K562 (cell line): Measurements from ENCODE around the gene RAD51AP1. TPM values are rescaled to one million over a fixed set of nuclear protein-coding genes. Genes with fewer than 3 reads are reported as not detected.

Experiments used
- ATAC-seq: fragments of 200-7000 bp; cut with Tn5 transposase; 3 replicates; pipeline ENCODE4 v1.9.1; 2020; ENCODE audit warnings: moderate library complexity
- BruUV-seq: library from RNA; stranded (reverse); fragments of 400-500 nt; replicated peaks from 2 replicates; lab custom pipeline; 2021; lab: Mats Ljungman, UMichigan
- CTCF ChIA-PET: fragments of 300-600 bp; formaldehyde crosslinking; extraction: SDS; loops from one replicate; lab custom pipeline; 2021; ENCODE audit warnings: low intra/inter-chr PET ratio; lab: Yijun Ruan, JAX
- POLR2A ChIA-PET: fragments of 300-600, 350-650 bp; sonication (Branson Sonifier 250); formaldehyde crosslinking; extraction: SDS; loops from one replicate; lab custom pipeline; 2021; ENCODE audit warnings: antibody characterized with exemption, inconsistent platforms; lab: Yijun Ruan, JAX
- DNase-seq, 4 experiments: peaks; one replicate each; pipeline versions ENCODE4 v3.0.0 to v3.0.0-alpha.2; 2011 to 2018; ENCODE audit warnings: low spot score in 3 of 4, mixed read lengths in 3 of 4; ENCODE audit errors: extremely low read depth in 1 of 4
- FAIRE-seq: peaks from 2 replicates; lab custom pipeline; 2011; peaks lifted over from hg19 to GRCh38; lab: Jason Lieb, UNC
- H2AFZ ChIP-seq: 2 replicates; pipeline ENCODE4 v1.6.0; 2011; ENCODE audit warnings: low read depth, low read length, control low read depth, inconsistent platforms
- H3K27ac ChIP-seq: fragments of 200-600 bp; 3 replicates; pipeline ENCODE4 v1.8.0; 2011; ENCODE audit warnings: low read depth, mild to moderate bottlenecking, control low read depth, inconsistent platforms, low read length, moderate library complexity, mixed read lengths; ENCODE audit errors: extremely low read depth
- H3K27me3 ChIP-seq, 2 experiments: fragments of 300-600 bp in 1 of 2; 2 replicates in 1 of 2; 3 replicates in 1 of 2; pipeline versions ENCODE4 v1.6.0 to v1.8.0; 2011; ENCODE audit warnings: inconsistent platforms in 2 of 2, low read length in 2 of 2, mild to moderate bottlenecking in 1 of 2, mixed read lengths in 1 of 2, moderate library complexity in 1 of 2; ENCODE audit not compliant: control insufficient read depth in 2 of 2, insufficient read depth in 2 of 2
- H3K36me3 ChIP-seq: fragments of 300-600 bp; 3 replicates; pipeline ENCODE4 v1.8.0; 2011; ENCODE audit warnings: mild to moderate bottlenecking, low read length, inconsistent platforms; ENCODE audit not compliant: control insufficient read depth, insufficient read depth
- H3K4me1 ChIP-seq, 2 experiments: fragments of 200-600 bp in 1 of 2; replicated peaks in 1 of 2; 2 replicates in 1 of 2; 3 replicates in 1 of 2; pipeline versions ENCODE4 v1.5.1 to v1.8.0; 2011; ENCODE audit warnings: inconsistent platforms in 2 of 2, low read length in 2 of 2, mild to moderate bottlenecking in 1 of 2, mixed read lengths in 1 of 2, moderate library complexity in 1 of 2; ENCODE audit not compliant: control insufficient read depth in 2 of 2, insufficient read depth in 2 of 2
- H3K4me2 ChIP-seq: 2 replicates; pipeline ENCODE4 v1.6.1; 2011; ENCODE audit warnings: low read length, control low read depth, inconsistent platforms, mixed read lengths; ENCODE audit not compliant: insufficient read depth
- H3K4me3 ChIP-seq: fragments of 200-600 bp; sonication (generic), shearing (Covaris generic); 2 replicates; pipeline ENCODE4 v1.5.1; 2016; ENCODE audit warnings: control low read depth, inconsistent platforms
- H3K79me2 ChIP-seq: fragments of 200-600 bp; 3 replicates; pipeline ENCODE4 v1.8.0; 2011; ENCODE audit warnings: low read length, inconsistent platforms; ENCODE audit not compliant: control insufficient read depth, insufficient read depth
- H3K9ac ChIP-seq, 2 experiments: 2 replicates each; pipeline versions ENCODE4 v1.6.0 to v1.6.1; 2011; ENCODE audit warnings: low read depth in 2 of 2, low read length in 2 of 2, control low read depth in 1 of 2, inconsistent platforms in 1 of 2, mild to moderate bottlenecking in 1 of 2, mixed read lengths in 1 of 2; ENCODE audit not compliant: insufficient read depth in 1 of 2
- H3K9me1 ChIP-seq: one replicate; pipeline ENCODE4 v1.6.0; 2011; ENCODE audit warnings: inconsistent platforms, mild to moderate bottlenecking, low read length, moderate library complexity; ENCODE audit not compliant: control insufficient read depth, insufficient read depth
- H3K9me3 ChIP-seq: replicated peaks from 2 replicates; pipeline ENCODE4 v1.5.1; 2011; ENCODE audit warnings: low read depth, low read length, inconsistent platforms; ENCODE audit not compliant: control insufficient read depth, insufficient read depth
- H4K20me1 ChIP-seq: replicated peaks from 2 replicates; pipeline ENCODE4 v1.6.1; 2011; ENCODE audit warnings: low read length, inconsistent platforms, mixed read lengths; ENCODE audit not compliant: control insufficient read depth, insufficient read depth
- IRF2 ChIP-seq: sonication (generic); formaldehyde crosslinking; IDR thresholded peaks from 2 replicates; pipeline ENCODE4 v1.8.1; 2022; ENCODE audit warnings: mild to moderate bottlenecking, missing genetic modification reagents
- MEF2A ChIP-seq: IDR thresholded peaks from 2 replicates; pipeline ENCODE4 v1.6.1; 2011; ENCODE audit warnings: low read depth, mild to moderate bottlenecking, low read length, moderate library complexity; ENCODE audit not compliant: control insufficient read depth
- MYC ChIP-seq, 2 experiments: fragments of 250-450 bp in 1 of 2; sonication (Bioruptor Pico) in 1 of 2; IDR thresholded peaks; 2 replicates each; pipeline versions ENCODE4 v1.5.1 to v1.6.1; 2012 to 2021; ENCODE audit warnings: low read depth in 2 of 2, borderline replicate concordance in 1 of 2, improper control_type of control experiment in 1 of 2, low read length in 1 of 2, mild to moderate bottlenecking in 1 of 2, moderate library complexity in 1 of 2
- NELFE ChIP-seq: IDR thresholded peaks from 2 replicates; pipeline ENCODE4 v1.6.1; 2011; ENCODE audit warnings: mild to moderate bottlenecking; ENCODE audit not compliant: insufficient read depth, insufficient read length
- NFIC ChIP-seq: fragments of 450-650 bp; IDR thresholded peaks from 2 replicates; pipeline ENCODE4 v1.6.1; 2017; ENCODE audit warnings: mild to moderate bottlenecking, inconsistent platforms
- RBM39 ChIP-seq: fragments of 200-400 bp; formaldehyde crosslinking; optimal IDR thresholded peaks from 2 replicates; pipeline ENCODE3; 2018; ENCODE audit warnings: low read depth, low read length
- ZBED1 ChIP-seq: IDR thresholded peaks from 2 replicates; pipeline ENCODE4 v1.6.1; 2014
- ZNF217 ChIP-seq: sonication (generic); formaldehyde crosslinking; IDR thresholded peaks from 2 replicates; pipeline ENCODE4 v1.8.0; 2022; ENCODE audit warnings: mild to moderate bottlenecking, missing genetic modification reagents
- ZNF24 ChIP-seq: fragments of 450-650 bp; IDR thresholded peaks from 2 replicates; pipeline ENCODE4 v1.6.1; 2016
- ZNF639 ChIP-seq, 2 experiments: fragments of 200-800 bp in 1 of 2; sonication (Bioruptor generic) in 1 of 2; sonication (generic) in 1 of 2; formaldehyde crosslinking in 1 of 2; IDR thresholded peaks in 1 of 2; conservative IDR thresholded peaks in 1 of 2; 2 replicates each; pipeline versions ENCODE4 v1.5.0 to v1.6.1; 2016 to 2020; ENCODE audit warnings: missing compliant biosample characterization in 1 of 2, missing genetic modification characterization in 1 of 2, missing genetic modification reagents in 1 of 2
- WGBS: fragments of 100-300 bp; shearing (Covaris generic); methylation state at CpG from one replicate; pipeline ENCODE4 v1.1.6; 2016; ENCODE audit warnings: low coverage, mixed read lengths; ENCODE audit not compliant: insufficient coverage; ENCODE audit errors: missing lambda C conversion rate; 5-methylcytosine and 5-hydroxymethylcytosine counted together
- in situ Hi-C: fragments of 300-500 bp; cut with MboI; formaldehyde crosslinking; loops from 4 replicates; pipeline ENCODE4 v1.15.0; 2018; ENCODE audit warnings: inconsistent platforms, mixed read lengths
- intact Hi-C: fragments of 100-400 bp; cut with micrococcal nuclease; formaldehyde crosslinking; loops from 2 replicates; pipeline ENCODE4 v1.14.2; 2022
- polyA plus RNA-seq, 8 experiments: library from polyadenylated mRNA; depleted of rRNA in 4 of 8; stranded (reverse) in 5 of 8; unstranded in 3 of 8; fragments of >200 nt; fragmentation: Nextera tagmentation in 2 of 8; fragmentation: Illumina TruSeq in 1 of 8; extraction: Ambion mirVana in 2 of 8; extraction: Trizol in 1 of 8; gene quantifications; 2 replicates each; pipeline versions ENCODE4 v1.2.1 to v1.2.3, GENCODE V29; 2011 to 2014; ENCODE audit warnings: inconsistent platforms in 1 of 8, missing spikeins in 1 of 8
- total RNA-seq, 7 experiments: library from RNA; depleted of rRNA in 6 of 7; stranded (reverse); fragments of >200 nt in 6 of 7; fragmentation: Illumina TruSeq in 2 of 7; extraction: Trizol in 2 of 7; gene quantifications; 2 replicates each; pipeline versions ENCODE4 v1.2.1 to v1.2.3, GENCODE V29; 2011 to 2021; ENCODE audit warnings: low replicate concordance in 1 of 7
- TF ChIP-seq, protein P1 (sequence below): fragments of 450-650 bp; IDR thresholded peaks from 2 replicates; pipeline ENCODE4 v1.6.1; 2016; ENCODE audit warnings: low read depth

The RAD51AP1 gene
- total and polyA plus RNA-seq, 9 of the 15 experiments (the other 6 are each of a cell fraction or from before 2014, with no cell fraction given) = 43.8 to 111 (median 89.1) TPM

GRCh38 chr12:4490973-4491372 lies 47.7 kb upstream of the RAD51AP1 start:
- Histone ChIP-seq H3K4me1 (no peaks in the 10 kb centered on the region), H3K9ac (no peak overlapping the region)
- DNase-seq = no peak
- TF ChIP-seq ZNF639 (CRISPR knock-in tag; conservative IDR thresholded peaks at IDR 0.05 in 1 of 2, IDR thresholded peaks at IDR 0.05 in 1 of 2) (no peak), MEF2A (no peak), IRF2 (no peak), MYC (IDR thresholded peaks at IDR 0.05; ENCODE audit: low read depth, low read length) (no peak), MYC (CRISPR knock-in tag; IDR thresholded peaks at IDR 0.05; ENCODE audit: borderline replicate concordance, low read depth) (no peak), RBM39 (no peak), ZNF217 (CRISPR knock-in tag) (no peak), NELFE (no peak), NFIC (no peak), ZBED1 (no peak), ZNF24 (no peak)
- TF ChIP-seq, protein P1, sequence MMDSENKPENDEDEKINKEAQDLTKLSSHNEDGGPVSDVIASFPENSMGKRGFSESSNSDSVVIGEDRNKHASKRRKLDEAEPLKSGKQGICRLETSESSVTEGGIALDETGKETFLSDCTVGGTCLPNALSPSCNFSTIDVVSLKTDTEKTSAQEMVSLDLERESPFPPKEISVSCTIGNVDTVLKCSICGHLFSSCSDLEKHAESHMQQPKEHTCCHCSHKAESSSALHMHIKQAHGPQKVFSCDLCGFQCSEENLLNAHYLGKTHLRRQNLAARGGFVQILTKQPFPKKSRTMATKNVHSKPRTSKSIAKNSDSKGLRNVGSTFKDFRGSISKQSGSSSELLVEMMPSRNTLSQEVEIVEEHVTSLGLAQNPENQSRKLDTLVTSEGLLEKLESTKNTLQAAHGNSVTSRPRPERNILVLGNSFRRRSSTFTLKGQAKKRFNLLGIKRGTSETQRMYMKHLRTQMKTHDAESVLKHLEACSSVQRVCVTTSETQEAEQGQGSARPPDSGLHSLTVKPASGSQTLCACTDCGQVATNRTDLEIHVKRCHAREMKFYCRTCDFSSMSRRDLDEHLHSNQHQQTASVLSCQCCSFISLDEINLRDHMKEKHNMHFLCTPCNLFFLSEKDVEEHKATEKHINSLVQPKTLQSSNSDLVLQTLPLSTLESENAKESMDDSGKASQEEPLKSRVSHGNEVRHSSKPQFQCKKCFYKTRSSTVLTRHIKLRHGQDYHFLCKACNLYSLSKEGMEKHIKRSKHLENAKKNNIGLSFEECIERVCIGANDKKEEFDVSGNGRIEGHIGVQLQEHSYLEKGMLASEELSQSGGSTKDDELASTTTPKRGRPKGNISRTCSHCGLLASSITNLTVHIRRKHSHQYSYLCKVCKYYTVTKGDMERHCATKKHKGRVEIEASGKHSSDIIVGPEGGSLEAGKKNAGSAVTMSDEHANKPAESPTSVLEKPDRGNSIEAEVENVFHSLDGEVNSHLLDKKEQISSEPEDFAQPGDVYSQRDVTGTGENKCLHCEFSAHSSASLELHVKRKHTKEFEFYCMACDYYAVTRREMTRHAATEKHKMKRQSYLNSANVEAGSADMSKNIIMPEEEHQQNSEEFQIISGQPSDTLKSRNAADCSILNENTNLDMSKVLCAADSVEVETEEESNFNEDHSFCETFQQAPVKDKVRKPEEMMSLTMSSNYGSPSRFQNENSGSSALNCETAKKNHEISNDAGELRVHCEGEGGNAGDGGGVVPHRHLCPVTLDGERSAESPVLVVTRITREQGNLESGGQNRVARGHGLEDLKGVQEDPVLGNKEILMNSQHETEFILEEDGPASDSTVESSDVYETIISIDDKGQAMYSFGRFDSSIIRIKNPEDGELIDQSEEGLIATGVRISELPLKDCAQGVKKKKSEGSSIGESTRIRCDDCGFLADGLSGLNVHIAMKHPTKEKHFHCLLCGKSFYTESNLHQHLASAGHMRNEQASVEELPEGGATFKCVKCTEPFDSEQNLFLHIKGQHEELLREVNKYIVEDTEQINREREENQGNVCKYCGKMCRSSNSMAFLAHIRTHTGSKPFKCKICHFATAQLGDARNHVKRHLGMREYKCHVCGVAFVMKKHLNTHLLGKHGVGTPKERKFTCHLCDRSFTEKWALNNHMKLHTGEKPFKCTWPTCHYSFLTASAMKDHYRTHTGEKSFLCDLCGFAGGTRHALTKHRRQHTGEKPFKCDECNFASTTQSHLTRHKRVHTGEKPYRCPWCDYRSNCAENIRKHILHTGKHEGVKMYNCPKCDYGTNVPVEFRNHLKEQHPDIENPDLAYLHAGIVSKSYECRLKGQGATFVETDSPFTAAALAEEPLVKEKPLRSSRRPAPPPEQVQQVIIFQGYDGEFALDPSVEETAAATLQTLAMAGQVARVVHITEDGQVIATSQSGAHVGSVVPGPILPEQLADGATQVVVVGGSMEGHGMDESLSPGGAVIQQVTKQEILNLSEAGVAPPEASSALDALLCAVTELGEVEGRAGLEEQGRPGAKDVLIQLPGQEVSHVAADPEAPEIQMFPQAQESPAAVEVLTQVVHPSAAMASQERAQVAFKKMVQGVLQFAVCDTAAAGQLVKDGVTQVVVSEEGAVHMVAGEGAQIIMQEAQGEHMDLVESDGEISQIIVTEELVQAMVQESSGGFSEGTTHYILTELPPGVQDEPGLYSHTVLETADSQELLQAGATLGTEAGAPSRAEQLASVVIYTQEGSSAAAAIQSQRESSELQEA = no peak
- TF ChIP-seq, all 486 proteins: peak for 0
- in situ Hi-C loops = no loop called here
- no peaks in the 10 kb centered on the region for H3K27me3 ChIP-seq
- H3K79me2 ChIP-seq = no peaks in the 10 kb centered on the region
- H3K36me3 ChIP-seq = peaks cover 26% of the 10 kb centered on the region; the same call in 2 of the 3 replicates
- no peaks in the 10 kb centered on the region for H4K20me1 ChIP-seq
- BruUV-seq = no TSS peak
- ATAC-seq (no peak), FAIRE-seq (no peak)
- no peak overlapping the region for H3K4me2 ChIP-seq
- H3K9me3 ChIP-seq = no peaks in the 10 kb centered on the region
- no peaks in the 10 kb centered on the region for H3K9me1 ChIP-seq
- intact Hi-C loops = no loop called here
- no peak overlapping the region for H3K27ac ChIP-seq
- WGBS = 100% methylated on average over 1 of the region's 1 CpG
- H3K4me3 ChIP-seq = no peak overlapping the region
- H2AFZ ChIP-seq = no peak overlapping the region
- ChIA-PET POLR2A (no interaction called here), CTCF (no interaction called here)
